MM.1S (cell line): ENCODE results near the gene CCDC192.

Experiments used
- DNase-seq: peaks from one replicate; pipeline ENCODE4 v3.0.0-alpha.2; 2015
- H2AFZ ChIP-seq: fragments of 300-600 bp; sonication (generic); 2 replicates; pipeline ENCODE4 v1.6.0; 2016; ENCODE audit warnings: antibody characterized with exemption, low read length
- H3F3A ChIP-seq: fragments of 300-600 bp; sonication (generic); 2 replicates; pipeline ENCODE4 v1.6.1; 2016; ENCODE audit warnings: mild to moderate bottlenecking, antibody characterized with exemption, low read length, moderate library complexity, mixed read lengths; ENCODE audit not compliant: insufficient read depth
- H3K27ac ChIP-seq: fragments of 300-600 bp; sonication (generic); 2 replicates; pipeline ENCODE4 v1.5.1; 2016; ENCODE audit warnings: mild to moderate bottlenecking, low read length
- H3K27me3 ChIP-seq: fragments of 300-600 bp; sonication (generic); replicated peaks from 2 replicates; pipeline ENCODE4 v1.6.0; 2016; ENCODE audit warnings: low read length; ENCODE audit not compliant: insufficient read depth
- H3K36me3 ChIP-seq: fragments of 300-600 bp; sonication (generic); replicated peaks from 2 replicates; pipeline ENCODE4 v1.6.1; 2016; ENCODE audit warnings: mild to moderate bottlenecking, low read length, mixed read lengths; ENCODE audit not compliant: insufficient read depth
- H3K4me1 ChIP-seq: fragments of 300-600 bp; sonication (generic); 2 replicates; pipeline ENCODE4 v1.6.1; 2016; ENCODE audit warnings: low read length, mixed read lengths
- H3K4me2 ChIP-seq: fragments of 300-600 bp; sonication (generic); 2 replicates; pipeline ENCODE4 v1.6.0; 2016; ENCODE audit warnings: low read depth, low read length
- H3K4me3 ChIP-seq: fragments of 300-600 bp; sonication (generic); 2 replicates; pipeline ENCODE4 v1.5.1; 2016; ENCODE audit warnings: low read length, mixed read lengths
- H3K79me2 ChIP-seq: fragments of 300-600 bp; sonication (generic); 2 replicates; pipeline ENCODE4 v1.6.1; 2016; ENCODE audit warnings: mixed run types, low read length, mixed read lengths
- H3K9ac ChIP-seq: fragments of 300-600 bp; sonication (generic); 2 replicates; pipeline ENCODE4 v1.6.1; 2016; ENCODE audit warnings: low read length, mixed read lengths
- H3K9me2 ChIP-seq: fragments of 300-600 bp; sonication (generic); replicated peaks from 2 replicates; pipeline ENCODE4 v1.6.1; 2016; ENCODE audit warnings: mild to moderate bottlenecking, low read length, mixed read lengths; ENCODE audit not compliant: insufficient read depth
- H3K9me3 ChIP-seq: fragments of 300-600 bp; sonication (generic); replicated peaks from 2 replicates; pipeline ENCODE4 v1.6.1; 2016; ENCODE audit warnings: mild to moderate bottlenecking, low read length, mixed read lengths; ENCODE audit not compliant: insufficient read depth
- H4K20me1 ChIP-seq: fragments of 300-600 bp; sonication (generic); 2 replicates; pipeline ENCODE4 v1.6.1; 2016; ENCODE audit warnings: mild to moderate bottlenecking, low read length, moderate library complexity, mixed read lengths; ENCODE audit not compliant: insufficient read depth
- CTCF ChIP-seq: fragments of 300-600 bp; sonication (generic); IDR thresholded peaks from 2 replicates; pipeline ENCODE4 v1.5.1; 2016; ENCODE audit warnings: antibody characterized with exemption, low read length, mixed read lengths
- EZH2 ChIP-seq: fragments of 300-600 bp; sonication (generic); optimal IDR thresholded peaks from 2 replicates; pipeline ENCODE3; 2017; ENCODE audit warnings: low read depth, mild to moderate bottlenecking, antibody characterized with exemption, low read length, mixed read lengths
- EZH2phosphoT487 ChIP-seq: fragments of 300-600 bp; sonication (generic); IDR thresholded peaks from 2 replicates; pipeline ENCODE4 v1.6.1; 2018; ENCODE audit warnings: antibody characterized with exemption, low read length

Gene CCDC192

DNA sequence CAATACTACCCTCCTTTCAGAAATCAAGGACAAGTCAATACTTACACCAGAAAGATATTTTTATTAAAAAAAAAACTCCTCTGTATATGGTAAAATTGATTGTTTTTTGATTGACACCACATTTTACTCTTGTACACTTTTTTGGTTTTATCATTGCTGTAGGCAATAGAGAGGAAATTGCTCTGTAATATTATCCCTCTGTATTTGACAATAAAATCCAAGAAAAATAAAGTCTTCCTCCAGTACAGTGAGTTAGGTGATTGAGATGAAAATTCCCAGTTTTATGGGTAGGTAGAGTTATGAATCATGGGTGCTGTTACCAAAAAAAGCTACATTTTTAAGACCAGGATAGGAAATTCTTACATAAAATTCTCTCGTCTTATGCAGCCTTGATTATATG lies 22.6 kb upstream of the CCDC192 start:
- DNase-seq: no peak
- Histone ChIP-seq H2AFZ (no peak overlapping the region), H3K9me2 (no peaks in the 10 kb centered on the region), H4K20me1 (no peaks in the 10 kb centered on the region), H3F3A (no peaks in the 10 kb centered on the region), H3K4me3 (no peak overlapping the region), H3K9me3 (no peaks in the 10 kb centered on the region), H3K4me2 (no peak overlapping the region), H3K27ac (no peak overlapping the region), H3K27me3 (no peaks in the 10 kb centered on the region), H3K79me2 (no peaks in the 10 kb centered on the region), H3K9ac (no peak overlapping the region), H3K4me1 (no peaks in the 10 kb centered on the region), H3K36me3 (no peaks in the 10 kb centered on the region)
- TF ChIP-seq EZH2: no peak

DNA sequence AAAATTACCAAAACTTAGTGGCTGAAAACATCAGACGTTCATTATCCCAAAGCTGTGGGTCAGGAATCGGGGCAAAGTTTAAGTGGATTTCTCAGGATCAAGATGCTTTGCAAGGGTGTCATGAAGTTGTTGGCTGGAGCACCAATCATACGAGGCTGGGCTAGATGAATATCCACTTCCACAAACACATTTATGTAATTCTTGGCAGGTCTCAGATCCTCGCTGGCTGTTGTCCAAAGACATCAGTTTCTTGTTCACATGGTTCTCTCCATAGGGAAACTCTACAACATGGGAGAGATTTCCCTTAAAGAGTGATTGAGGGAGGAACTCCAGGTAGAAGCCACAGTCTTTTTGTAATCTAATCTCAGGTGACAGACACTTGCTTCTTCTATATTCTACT lies 20.2 kb upstream of the CCDC192 start:
- DNase-seq: no peak
- Histone ChIP-seq H3K79me2 (no peaks in the 10 kb centered on the region), H3K9ac (no peak overlapping the region), H3K9me3 (no peaks in the 10 kb centered on the region), H4K20me1 (no peaks in the 10 kb centered on the region), H3F3A (no peaks in the 10 kb centered on the region), H3K4me1 (no peaks in the 10 kb centered on the region), H3K36me3 (no peaks in the 10 kb centered on the region), H3K4me2 (no peak overlapping the region), H3K9me2 (no peaks in the 10 kb centered on the region), H3K27me3 (no peaks in the 10 kb centered on the region), H3K27ac (no peak overlapping the region), H3K4me3 (no peak overlapping the region), H2AFZ (no peak overlapping the region)
- TF ChIP-seq EZH2 (no peak), CTCF (no peak), EZH2phosphoT487 (no peak)

DNA sequence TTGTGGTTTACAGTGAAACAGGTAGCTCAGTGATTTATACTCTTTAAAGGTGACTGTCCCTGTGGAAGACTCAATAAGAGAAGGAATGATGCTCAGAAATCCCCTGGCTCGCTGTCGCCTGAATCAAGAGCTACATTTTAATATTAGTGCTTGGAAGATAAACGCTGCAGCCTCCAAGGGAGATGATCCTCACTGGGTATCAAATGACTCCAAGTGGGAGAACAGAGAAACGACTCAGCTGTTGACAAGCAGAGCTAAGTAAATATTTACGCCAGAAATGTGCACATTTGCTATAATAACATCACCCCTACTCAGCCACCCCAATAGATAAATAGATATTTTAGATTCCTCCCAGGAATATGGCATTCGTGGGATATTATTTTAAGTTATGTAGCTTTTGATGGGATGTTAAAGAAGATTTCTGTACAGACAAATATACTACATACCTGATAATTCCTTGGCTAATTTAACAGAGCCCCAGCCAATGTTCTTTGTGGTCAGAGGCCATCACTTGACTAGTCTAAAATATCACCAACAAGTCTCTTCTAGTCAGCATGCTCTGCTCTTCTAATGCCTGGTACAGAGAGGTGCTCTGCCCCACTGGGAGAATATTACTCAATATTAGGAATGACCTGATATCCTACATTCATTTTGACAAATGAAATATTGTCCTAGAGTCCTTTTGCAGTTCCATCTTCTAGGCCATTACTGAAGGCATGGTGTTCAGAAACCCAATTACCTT lies 18.3 kb upstream of the CCDC192 start:
- Histone ChIP-seq H2AFZ (no peak overlapping the region), H3K4me1 (no peaks in the 10 kb centered on the region), H3K27me3 (no peaks in the 10 kb centered on the region), H3F3A (no peaks in the 10 kb centered on the region), H3K9me2 (no peaks in the 10 kb centered on the region), H3K9me3 (no peaks in the 10 kb centered on the region), H3K36me3 (no peaks in the 10 kb centered on the region), H3K9ac (no peak overlapping the region), H3K4me3 (no peak overlapping the region), H3K4me2 (no peak overlapping the region), H3K27ac (no peak overlapping the region), H3K79me2 (no peaks in the 10 kb centered on the region), H4K20me1 (no peaks in the 10 kb centered on the region)
- no peak for TF ChIP-seq EZH2
- TF ChIP-seq CTCF: no peak
- no peak for TF ChIP-seq EZH2phosphoT487
- DNase-seq: no peak

DNA sequence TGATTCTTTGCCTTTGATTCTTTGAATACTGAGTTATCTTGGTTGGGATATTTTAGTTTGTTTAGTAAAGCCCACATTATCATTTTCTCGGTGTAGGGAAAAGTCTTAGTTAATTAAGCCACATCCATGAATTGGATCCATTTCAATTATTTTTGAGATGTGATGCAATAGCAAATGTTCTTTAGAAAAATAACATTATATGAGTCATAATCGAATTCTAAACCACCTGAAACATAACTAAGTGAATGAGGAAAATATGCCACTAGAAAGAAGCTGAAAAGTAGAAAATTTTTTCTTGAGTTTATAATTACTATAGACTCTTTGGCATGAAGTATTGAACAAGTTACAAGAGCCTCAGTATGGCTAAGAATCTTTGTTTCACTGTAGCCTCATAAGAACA lies 17.5 kb upstream of the CCDC192 start:
- DNase-seq: no peak
- Histone ChIP-seq H3K27ac (no peak overlapping the region), H3K36me3 (no peaks in the 10 kb centered on the region), H3K9ac (no peak overlapping the region), H3F3A (no peaks in the 10 kb centered on the region), H3K79me2 (no peaks in the 10 kb centered on the region), H3K9me3 (no peaks in the 10 kb centered on the region), H3K27me3 (no peaks in the 10 kb centered on the region), H3K9me2 (no peaks in the 10 kb centered on the region), H2AFZ (no peak overlapping the region), H3K4me3 (no peak overlapping the region), H3K4me1 (no peaks in the 10 kb centered on the region), H3K4me2 (no peak overlapping the region), H4K20me1 (no peaks in the 10 kb centered on the region)
- TF ChIP-seq EZH2 (no peak), CTCF (no peak), EZH2phosphoT487 (no peak)
